CD4-positive, alpha-beta T cell (primary cell): ENCODE results near the gene ARHGAP26. TPM values are rescaled to one million over a fixed set of nuclear protein-coding genes. Genes with fewer than 3 reads are reported as not detected.

Source experiments
- ATAC-seq: fragments of 200-7000 bp; cut with Tn5 transposase; one replicate; pipeline ENCODE4 v1.10.0; 2022; ENCODE audit warnings: mild to moderate bottlenecking; ENCODE audit not compliant: poor library complexity
- CTCF ChIA-PET: fragments of 350-600 bp; sonication (Branson Sonifier 250); formaldehyde crosslinking; loops from one replicate; lab custom pipeline; 2021; ENCODE audit warnings: antibody characterized with exemption, inconsistent platforms; lab: Charles Lee
- POLR2A ChIA-PET: fragments of 350-600 bp; sonication (Branson Sonifier 250); formaldehyde crosslinking; loops from one replicate; lab custom pipeline; 2021; ENCODE audit warnings: antibody characterized with exemption, inconsistent platforms; lab: Charles Lee
- DNase-seq, 14 experiments: peaks; one replicate each; pipeline ENCODE4 v3.0.0-alpha.2; 2013 to 2020; ENCODE audit warnings: mixed read lengths in 2 of 14
- H3K27ac ChIP-seq, 2 donors: one replicate each; pipeline versions ENCODE4 v1.5.1 to v1.7.0; 2013; ENCODE audit warnings: low read length in 2 of 2, low read depth in 1 of 2, mild to moderate bottlenecking in 1 of 2
- H3K27me3 ChIP-seq, 2 experiments: 1 replicate in 1 of 2; 2 replicates in 1 of 2; pipeline versions ENCODE4 v1.6.1 to v1.7.0; 2013; ENCODE audit warnings: low read length in 2 of 2, control low read depth in 1 of 2, mild to moderate bottlenecking in 1 of 2, moderate library complexity in 1 of 2; ENCODE audit not compliant: insufficient read depth in 2 of 2, control insufficient read depth in 1 of 2
- H3K36me3 ChIP-seq: one replicate; pipeline ENCODE4 v1.6.1; 2013; ENCODE audit warnings: low read length, control low read depth; ENCODE audit not compliant: insufficient read depth
- H3K4me1 ChIP-seq: one replicate; pipeline ENCODE4 v1.6.1; 2013; ENCODE audit warnings: low read length, control low read depth; ENCODE audit not compliant: insufficient read depth
- H3K4me3 ChIP-seq: one replicate; pipeline ENCODE4 v1.5.1; 2013; ENCODE audit warnings: mild to moderate bottlenecking, low read length, moderate library complexity
- H3K9me3 ChIP-seq, 2 experiments: 1 replicate in 1 of 2; 2 replicates in 1 of 2; pipeline versions ENCODE4 v1.6.1 to v1.7.0; 2013; ENCODE audit warnings: low read length in 2 of 2, mild to moderate bottlenecking in 2 of 2, control low read depth in 1 of 2, moderate library complexity in 1 of 2; ENCODE audit not compliant: control insufficient read depth in 1 of 2, insufficient read depth in 1 of 2
- H3K27ac Mint-ChIP-seq: one replicate; pipeline ENCODE4 v1.8.0; 2020; ENCODE audit warnings: mixed read lengths
- H3K27me3 Mint-ChIP-seq: one replicate; pipeline ENCODE4 v1.8.0; 2021; ENCODE audit warnings: mixed read lengths
- H3K36me3 Mint-ChIP-seq: one replicate; pipeline ENCODE4 v1.8.0; 2021; ENCODE audit warnings: low read depth, mixed read lengths
- H3K4me1 Mint-ChIP-seq: one replicate; pipeline ENCODE4 v1.8.0; 2021; ENCODE audit warnings: low read depth, mixed read lengths
- H3K4me3 Mint-ChIP-seq: one replicate; pipeline ENCODE4 v1.8.0; 2020; ENCODE audit warnings: mild to moderate bottlenecking, mixed read lengths
- H3K9me3 Mint-ChIP-seq: one replicate; pipeline ENCODE4 v1.8.0; 2020; ENCODE audit warnings: mixed read lengths
- CTCF ChIP-seq: fragments of 200-600 bp; IDR thresholded peaks from one replicate; pipeline ENCODE4 v1.8.0; 2022; ENCODE audit warnings: antibody characterized with exemption, mild to moderate bottlenecking
- intact Hi-C, 2 experiments: fragments of 100-400 bp; cut with DNase I in 1 of 2; cut with micrococcal nuclease in 1 of 2; formaldehyde crosslinking; loops; one replicate each; pipeline versions ENCODE4 v1.15.1 to v1.9.0; 2023 to 2025; cut with DNase I, micrococcal nuclease
- total RNA-seq, 174 experiments: library from RNA in 2 of 174; stranded (reverse) in 2 of 174; gene quantifications; one replicate each; pipeline ENCODE4 v1.2.3 and lab custom pipeline; 2021 to 2026

ARHGAP26 gene
- total RNA-seq, 2 experiments from 2014 or later: 24.9 to 27.3 TPM

- intact Hi-C loops: loop anchor here (10.0 kb wide), 2 partner anchors 84 to 244 kb away; no protein-coding TSS in a partner anchor
- H3K4me1 ChIP-seq: peaks cover 28% of the 10 kb centered on the region
- peak; percentile 86 for ATAC-seq
- H3K27me3 Mint-ChIP-seq: no peaks in the 10 kb centered on the region
- H3K9me3 ChIP-seq: no peaks in the 10 kb centered on the region
- H3K4me1 Mint-ChIP-seq: peaks cover 42% of the 10 kb centered on the region
- peak; percentile 25 to 96 (median 52) for DNase-seq
- H3K27ac ChIP-seq: peak overlapping the region in 1 of 2 donors; percentile 60
- no peaks in the 10 kb centered on the region for H3K36me3 ChIP-seq
- H3K4me3 Mint-ChIP-seq: peak overlapping the region; percentile 8
- H3K9me3 Mint-ChIP-seq: no peaks in the 10 kb centered on the region
- peak overlapping the region; percentile 82 for H3K27ac Mint-ChIP-seq
- ChIA-PET CTCF (interaction anchor here (0.6 to 1.9 kb wide), 19 partner anchors 9 to 912 kb away, joined by 3 to 9 read pairs (median 3); partner anchors contain the start of gene NR3C1), POLR2A (interaction anchor here (1.0 to 1.2 kb wide), 4 partner anchors 12 to 1179 kb away, joined by 3 to 4 read pairs (median 3); partner anchors contain the start of gene NR3C1)
- H3K4me3 ChIP-seq: no peak overlapping the region
- H3K36me3 Mint-ChIP-seq: peaks cover under 1% of the 10 kb centered on the region
- TF ChIP-seq CTCF: no peak
- H3K27me3 ChIP-seq: no peaks in the 10 kb centered on the region
Observed at GRCh38 chr5:143008809-143009521, 238.8 kb downstream of the ARHGAP26 start.

GRCh38 chr5:143010351-143010750 is 240.2 kb downstream of the ARHGAP26 start:
- intact Hi-C loops: loop anchor here in 1 of 2 experiments (5.0 kb wide), 1 partner anchor 88 kb away; no protein-coding TSS in a partner anchor
- ATAC-seq: no peak
- Mint-ChIP-seq H3K27me3 (no peaks in the 10 kb centered on the region), H3K4me3 (no peak overlapping the region), H3K4me1 (peaks cover 32% of the 10 kb centered on the region), H3K27ac (peak overlapping the region; percentile 82), H3K9me3 (no peaks in the 10 kb centered on the region), H3K36me3 (peaks cover 5% of the 10 kb centered on the region)
- H3K27me3 ChIP-seq: no peaks in the 10 kb centered on the region
- H3K36me3 ChIP-seq: no peaks in the 10 kb centered on the region
- no peak for TF ChIP-seq CTCF
- no peak overlapping the region for H3K27ac ChIP-seq
- H3K4me3 ChIP-seq: no peak overlapping the region
- no peaks in the 10 kb centered on the region for H3K9me3 ChIP-seq
- peaks cover 16% of the 10 kb centered on the region for H3K4me1 ChIP-seq
- CTCF ChIA-PET: no interaction called here
- no peak for DNase-seq
- POLR2A ChIA-PET: interaction anchor here (1.2 kb wide), 1 partner anchor 393 kb away, joined by 4 read pairs; the partner anchor contains the start of gene NR3C1

- ChIA-PET CTCF (interaction anchor here (1.6 kb wide), 1 partner anchor 9 kb away, joined by 7 read pairs; no protein-coding TSS in a partner anchor), POLR2A (interaction anchor here (1.2 kb wide), 1 partner anchor 9 kb away, joined by 3 read pairs; no protein-coding TSS in a partner anchor)
- H3K27ac ChIP-seq: no peak overlapping the region
- H3K4me1 Mint-ChIP-seq: peaks cover 32% of the 10 kb centered on the region
- ATAC-seq: no peak
- intact Hi-C loops: loop anchor here in 1 of 2 experiments (5.0 kb wide), 1 partner anchor 89 kb away; no protein-coding TSS in a partner anchor
- no peak overlapping the region for H3K4me3 Mint-ChIP-seq
- no peak overlapping the region for H3K27ac Mint-ChIP-seq
- H3K36me3 ChIP-seq: no peaks in the 10 kb centered on the region
- H3K27me3 Mint-ChIP-seq: no peaks in the 10 kb centered on the region
- TF ChIP-seq CTCF: no peak
- no peaks in the 10 kb centered on the region for H3K9me3 ChIP-seq
- DNase-seq: no peak
- H3K4me1 ChIP-seq: peaks cover 15% of the 10 kb centered on the region
- peaks cover 14% of the 10 kb centered on the region for H3K36me3 Mint-ChIP-seq
- H3K27me3 ChIP-seq: no peaks in the 10 kb centered on the region
- no peaks in the 10 kb centered on the region for H3K9me3 Mint-ChIP-seq
- no peak overlapping the region for H3K4me3 ChIP-seq
Observed at GRCh38 chr5:143011585-143011984, 241.4 kb downstream of the ARHGAP26 start.
